DMS153 treated with DMSO at 0.1 percent for 48 hours (cell line): ENCODE data around the gene ALG1.
A peak's percentile ranks its signal among the peaks of the same experiment; 100 is the strongest.

Source experiments
- DNase-seq: peaks from one replicate; lab custom pipeline; 2025; ENCODE audit not compliant: unreplicated experiment; lab: John Stamatoyannopoulos, UW

The ALG1 gene

GRCh38 chr16:5071681-5072333, at the start of gene ALG1:
Gene ALG1 (plus strand): TSS chr16:5071843. CDS start chr16:5071850, 7 bp downstream.
- peak; percentile 55 for DNase-seq

- no peak for DNase-seq
Observed at GRCh38 chr16:5022521-5022920, 49.1 kb upstream of the ALG1 start.

GRCh38 chr16:5024632-5025031, 47.0 kb upstream of the ALG1 start:
- peak; percentile 39 for DNase-seq

GRCh38 chr16:5025171-5025632, 46.4 kb upstream of the ALG1 start:
- DNase-seq = peak; percentile 14

- DNase-seq = no peak
Observed at GRCh38 chr16:5026664-5027063, 45.0 kb upstream of the ALG1 start.

GRCh38 chr16:5027086-5027485, 44.6 kb upstream of the ALG1 start:
- DNase-seq = no peak

GRCh38 chr16:5027575-5028235, 43.9 kb upstream of the ALG1 start:
- no peak for DNase-seq

- no peak for DNase-seq
Observed at GRCh38 chr16:5028950-5029475, 42.6 kb upstream of the ALG1 start.

GRCh38 chr16:5030251-5030870, 41.3 kb upstream of the ALG1 start:
- DNase-seq = no peak

GRCh38 chr16:5031601-5032000, 40.0 kb upstream of the ALG1 start:
- no peak for DNase-seq

- no peak for DNase-seq
Observed at GRCh38 chr16:5032748-5033167, 38.9 kb upstream of the ALG1 start.

- DNase-seq = peak; percentile 67
Observed at GRCh38 chr16:5033256-5034166, 38.1 kb upstream of the ALG1 start, which contains the start of gene NAGPA. Gene NAGPA (minus strand): TSS chr16:5033935. CDS start chr16:5033914, 21 bp downstream.

- DNase-seq = no peak
Observed at GRCh38 chr16:5034167-5034523, 37.5 kb upstream of the ALG1 start.

- DNase-seq = no peak
Observed at GRCh38 chr16:5035909-5036227, 35.8 kb upstream of the ALG1 start.

- no peak for DNase-seq
Observed at GRCh38 chr16:5036228-5037156, 35.2 kb upstream of the ALG1 start.

GRCh38 chr16:5040451-5040850, 31.2 kb upstream of the ALG1 start:
- DNase-seq = no peak

- DNase-seq = no peak
Observed at GRCh38 chr16:5041600-5042133, 30.0 kb upstream of the ALG1 start.

- DNase-seq = peak; percentile 15
Observed at GRCh38 chr16:5042574-5043171, 29.0 kb upstream of the ALG1 start.

- no peak for DNase-seq
Observed at GRCh38 chr16:5044011-5044540, 27.6 kb upstream of the ALG1 start.
